ENCODE data around the gene PCBP4.

Gene PCBP4

DNA sequence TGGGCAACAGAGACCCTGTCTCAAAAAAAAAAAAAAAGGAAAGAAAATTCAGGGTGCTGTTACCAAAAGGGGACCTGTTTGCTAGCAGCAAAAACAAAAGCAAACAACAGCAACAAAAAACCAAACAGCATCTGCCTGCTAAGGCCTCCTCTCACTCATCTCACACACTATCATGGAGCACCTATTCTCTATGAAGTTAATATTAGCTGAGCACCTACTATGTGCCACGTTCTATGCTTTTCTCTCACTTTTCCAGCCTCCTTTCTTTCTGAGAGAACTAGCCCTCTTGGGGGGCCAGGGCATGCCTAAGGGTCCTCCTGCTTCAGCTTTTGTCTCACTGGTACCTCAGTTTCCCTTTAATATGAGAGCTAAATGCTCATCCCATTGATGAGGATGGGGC lies 12.5 kb downstream of the PCBP4 start:
- DNase-seq, result no peak

DNA sequence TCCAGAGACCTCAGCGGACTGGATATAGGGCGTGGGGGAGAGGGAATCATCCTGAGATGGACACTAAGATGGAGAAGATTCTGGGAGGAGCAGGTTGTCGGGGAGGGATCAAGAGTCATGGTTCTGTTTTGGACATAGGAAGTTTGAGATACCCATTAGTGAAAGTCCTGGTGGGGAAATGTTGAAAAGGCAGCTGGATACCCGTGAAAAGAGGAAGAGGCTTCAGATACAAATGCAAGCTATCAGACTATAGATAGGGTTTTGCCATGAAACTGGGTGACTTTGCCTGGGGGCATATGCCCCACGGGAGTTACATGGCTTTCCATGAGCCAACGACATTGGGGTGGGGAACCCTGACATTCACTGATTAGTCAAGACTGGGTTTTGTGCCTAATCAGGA lies 13.1 kb downstream of the PCBP4 start:
- DNase-seq, result no peak

DNA sequence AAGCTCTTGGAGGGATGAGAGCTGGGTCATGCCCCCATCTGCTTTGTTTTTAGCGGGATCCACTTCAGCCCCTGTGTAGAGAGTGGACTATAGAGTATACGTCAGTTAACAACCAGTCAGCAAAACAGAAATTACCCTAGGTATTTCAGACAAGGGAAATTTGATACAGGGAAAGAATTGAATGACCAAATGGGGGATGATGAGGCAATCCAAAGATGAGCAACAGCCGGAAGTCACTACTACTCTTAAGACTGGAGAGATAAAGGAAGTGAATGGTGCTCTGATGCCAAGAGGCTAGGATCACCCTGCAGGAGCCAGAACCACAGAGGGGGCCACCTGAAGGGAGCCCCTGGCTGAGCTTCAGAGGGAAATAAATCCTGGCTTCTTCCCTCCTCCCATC lies 13.8 kb downstream of the PCBP4 start:
- DNase-seq, result no peak

DNA sequence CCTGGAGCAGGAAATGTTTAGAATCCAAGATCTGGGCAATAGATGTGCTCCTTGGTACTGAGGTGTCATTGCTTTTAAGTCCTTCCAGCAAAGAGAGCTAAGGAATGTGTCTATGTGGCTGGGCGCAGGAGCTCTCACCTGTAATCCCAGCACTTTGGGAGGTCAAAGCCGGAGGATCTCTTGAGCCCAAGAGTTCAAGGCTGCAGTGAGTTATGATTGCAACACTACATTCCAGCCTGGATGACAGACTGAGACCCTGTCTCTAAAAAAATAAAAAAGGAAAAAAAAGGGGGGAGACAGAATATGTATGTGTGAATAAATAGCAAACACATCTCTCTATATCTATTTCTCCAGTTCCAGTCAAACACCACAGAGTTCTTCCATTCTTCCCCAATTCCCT lies 16.4 kb downstream of the PCBP4 start:
- DNase-seq, result no peak

DNA sequence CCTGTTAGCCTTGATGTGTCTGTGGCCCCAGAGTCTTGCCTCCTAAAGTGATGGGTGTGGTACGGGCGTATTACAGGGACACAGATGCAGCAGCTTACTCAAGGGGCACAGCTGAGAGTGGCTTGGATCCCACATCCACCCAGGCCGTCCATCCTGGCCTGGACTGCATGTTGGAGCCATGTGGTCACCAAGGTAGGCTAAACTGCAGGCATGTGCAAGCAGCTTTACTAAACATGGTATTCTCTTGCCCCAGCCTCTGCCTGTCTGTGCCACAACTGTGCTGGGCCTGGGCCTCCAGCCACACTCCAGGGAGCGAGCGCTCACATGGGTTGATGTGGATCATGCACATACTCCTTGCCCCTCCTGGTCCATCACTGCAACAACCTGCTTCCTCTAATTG lies 18.1 kb downstream of the PCBP4 start:
- DNase-seq, result no peak

DNA sequence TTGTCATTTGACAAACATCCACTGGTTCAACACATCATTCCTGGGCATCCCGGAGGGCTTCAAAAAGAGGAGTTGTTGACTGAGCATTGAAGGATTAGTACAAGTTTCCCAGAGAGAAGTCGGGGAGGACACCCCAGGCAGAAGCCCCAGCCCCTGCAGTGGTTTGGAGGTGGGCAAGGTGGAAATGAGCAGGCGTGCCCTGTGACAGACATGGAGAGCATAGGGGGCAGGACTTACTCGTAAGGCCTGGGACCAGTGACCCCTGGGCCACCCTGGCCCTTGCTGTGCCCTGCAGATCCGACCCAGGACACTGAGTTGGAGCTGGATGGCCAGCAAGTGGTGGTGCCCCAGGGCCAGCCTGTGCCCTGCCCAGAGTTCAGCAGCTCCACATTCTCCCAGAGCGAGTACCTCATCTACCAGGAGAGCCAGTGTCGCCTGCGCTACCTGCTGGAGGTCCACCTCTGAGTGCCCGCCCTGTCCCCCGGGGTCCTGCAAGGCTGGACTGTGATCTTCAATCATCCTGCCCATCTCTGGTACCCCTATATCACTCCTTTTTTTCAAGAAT lies 19.2 kb downstream of the PCBP4 start:
- DNase-seq, result no peak

DNA sequence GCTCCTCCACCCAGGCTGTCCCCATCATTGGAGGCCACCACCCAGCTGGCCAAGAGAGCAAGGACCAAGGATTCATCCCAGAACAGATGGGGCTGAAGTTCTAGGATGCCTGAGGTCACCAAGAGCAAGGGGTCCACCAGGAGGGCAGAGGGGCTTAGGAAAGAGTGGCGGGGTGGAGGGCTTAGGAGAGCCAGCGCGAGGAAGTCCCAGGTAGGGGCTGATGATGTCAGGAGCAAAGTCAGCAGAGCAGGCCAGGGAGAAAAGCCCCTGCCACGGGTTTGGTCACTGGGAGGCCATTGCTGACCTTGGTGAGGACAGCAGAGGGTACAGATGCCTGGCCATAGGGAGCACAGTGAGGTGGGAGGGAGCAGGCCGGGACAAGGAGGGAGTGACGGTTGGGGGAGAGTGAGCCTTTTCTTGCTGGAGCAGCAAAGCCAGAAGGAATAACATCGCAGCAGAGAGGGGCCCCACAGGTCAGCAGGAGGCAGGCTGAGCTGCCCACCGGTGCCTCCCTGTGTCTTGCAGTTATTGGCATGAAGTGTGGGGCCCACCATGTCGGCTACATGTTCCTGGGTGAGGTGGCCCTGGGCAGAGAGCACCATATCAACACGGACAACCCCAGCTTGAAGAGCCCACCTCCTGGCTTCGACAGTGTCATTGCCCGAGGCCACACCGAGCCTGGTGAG lies 19.9 kb downstream of the PCBP4 start:
- no peak for DNase-seq

DNA sequence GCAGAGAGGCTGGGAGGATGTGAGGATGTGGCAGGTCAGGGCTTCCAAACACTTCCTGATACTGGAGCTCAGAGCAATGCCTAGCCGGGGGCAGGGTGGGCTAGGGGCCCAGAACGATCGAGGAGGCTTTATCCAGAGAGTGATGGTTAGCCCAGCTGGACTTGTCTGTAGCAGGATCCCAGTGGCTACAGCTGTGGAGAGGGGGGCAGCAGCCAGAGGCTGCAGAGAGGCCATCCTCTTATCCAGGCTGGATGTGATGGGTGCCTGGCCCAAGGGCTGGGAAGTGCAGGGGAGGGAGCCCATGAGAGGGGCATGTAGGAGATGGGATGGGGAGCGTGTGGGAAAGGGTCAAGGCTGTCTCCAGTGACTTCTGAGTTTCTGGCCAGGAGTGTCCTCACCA lies 20.5 kb downstream of the PCBP4 start:
- no peak for DNase-seq

DNA sequence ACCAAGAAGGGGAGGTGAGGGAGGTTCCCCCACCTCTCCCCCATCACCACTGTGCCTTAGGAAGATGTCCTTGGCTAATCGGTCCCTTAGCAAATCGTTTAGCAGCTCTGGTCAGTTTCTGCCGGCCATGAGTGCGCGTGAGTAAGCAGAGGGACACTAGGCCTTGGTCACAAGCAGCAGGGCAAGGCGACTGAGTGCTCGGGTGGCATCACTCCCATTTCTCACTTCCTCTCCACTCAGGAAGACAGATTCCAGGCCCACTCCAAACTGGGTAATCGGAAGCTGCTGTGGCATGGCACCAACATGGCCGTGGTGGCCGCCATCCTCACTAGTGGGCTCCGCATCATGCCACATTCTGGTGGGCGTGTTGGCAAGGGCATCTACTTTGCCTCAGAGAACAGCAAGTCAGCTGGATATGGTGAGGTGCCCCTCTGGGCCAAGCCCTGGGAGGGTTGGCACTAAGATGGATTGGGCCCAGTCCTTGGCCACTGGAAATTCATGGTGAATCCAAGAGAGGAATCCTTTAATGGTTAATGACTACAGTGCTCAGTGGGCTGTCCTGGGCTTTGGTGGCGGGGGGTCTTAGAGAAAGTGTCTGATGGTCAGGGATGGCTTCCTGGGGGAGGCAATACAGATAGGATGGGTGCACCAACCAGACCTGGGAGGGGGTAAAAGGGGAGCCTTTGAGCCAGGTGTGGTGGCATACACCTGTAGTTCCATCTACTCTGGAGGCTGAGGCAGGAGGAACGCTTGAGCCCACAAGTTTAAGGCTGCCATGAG lies 21.1 kb downstream of the PCBP4 start:
- no peak for DNase-seq

DNA sequence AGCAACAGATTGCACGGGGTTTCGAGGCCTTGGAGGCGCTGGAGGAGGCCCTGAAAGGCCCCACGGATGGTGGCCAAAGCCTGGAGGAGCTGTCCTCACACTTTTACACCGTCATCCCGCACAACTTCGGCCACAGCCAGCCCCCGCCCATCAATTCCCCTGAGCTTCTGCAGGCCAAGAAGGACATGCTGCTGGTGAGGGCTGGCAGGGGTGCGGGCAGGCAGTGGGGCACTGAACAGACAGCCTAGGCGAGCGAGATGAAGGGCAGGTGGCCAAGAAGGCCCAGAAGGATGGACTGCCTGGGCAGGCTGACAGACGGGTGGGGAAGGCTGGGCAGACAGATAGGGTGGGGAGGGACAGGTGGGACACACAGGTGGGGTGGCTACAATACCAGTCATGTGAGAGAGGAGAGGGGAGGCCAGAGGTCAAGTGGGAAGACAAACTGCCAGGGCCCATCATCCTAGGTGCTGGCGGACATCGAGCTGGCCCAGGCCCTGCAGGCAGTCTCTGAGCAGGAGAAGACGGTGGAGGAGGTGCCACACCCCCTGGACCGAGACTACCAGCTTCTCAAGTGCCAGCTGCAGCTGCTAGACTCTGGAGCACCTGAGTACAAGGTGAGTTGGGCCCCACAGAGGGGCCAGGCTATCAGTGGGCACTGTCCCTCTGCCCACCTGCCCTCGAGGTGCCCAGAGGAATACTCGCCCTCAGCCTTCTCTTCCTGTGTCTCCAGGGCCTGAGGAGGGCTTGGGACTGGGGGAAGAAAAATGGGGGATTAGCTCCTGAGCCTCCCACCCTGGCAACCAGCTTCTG lies 22.0 kb downstream of the PCBP4 start:
- no peak for DNase-seq

DNA sequence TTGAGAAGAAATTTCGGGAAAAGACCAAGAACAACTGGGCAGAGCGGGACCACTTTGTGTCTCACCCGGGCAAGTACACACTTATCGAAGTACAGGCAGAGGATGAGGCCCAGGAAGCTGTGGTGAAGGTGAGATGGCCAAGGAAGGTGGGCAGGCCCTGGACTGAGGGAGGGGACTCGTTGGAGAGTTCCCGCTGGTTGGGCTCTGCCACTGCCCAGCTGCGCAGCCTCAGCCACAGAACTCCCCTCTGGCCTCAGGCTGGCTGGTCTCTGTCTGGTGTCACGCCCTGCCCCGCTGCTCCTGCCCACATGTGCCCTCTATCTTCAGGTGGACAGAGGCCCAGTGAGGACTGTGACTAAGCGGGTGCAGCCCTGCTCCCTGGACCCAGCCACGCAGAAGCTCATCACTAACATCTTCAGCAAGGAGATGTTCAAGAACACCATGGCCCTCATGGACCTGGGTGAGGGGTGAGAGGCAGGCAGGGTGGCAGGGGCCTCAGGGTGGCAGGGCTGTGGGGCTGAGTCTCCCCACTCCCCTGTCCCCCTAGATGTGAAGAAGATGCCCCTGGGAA lies 22.7 kb downstream of the PCBP4 start:
- no peak for DNase-seq

DNA sequence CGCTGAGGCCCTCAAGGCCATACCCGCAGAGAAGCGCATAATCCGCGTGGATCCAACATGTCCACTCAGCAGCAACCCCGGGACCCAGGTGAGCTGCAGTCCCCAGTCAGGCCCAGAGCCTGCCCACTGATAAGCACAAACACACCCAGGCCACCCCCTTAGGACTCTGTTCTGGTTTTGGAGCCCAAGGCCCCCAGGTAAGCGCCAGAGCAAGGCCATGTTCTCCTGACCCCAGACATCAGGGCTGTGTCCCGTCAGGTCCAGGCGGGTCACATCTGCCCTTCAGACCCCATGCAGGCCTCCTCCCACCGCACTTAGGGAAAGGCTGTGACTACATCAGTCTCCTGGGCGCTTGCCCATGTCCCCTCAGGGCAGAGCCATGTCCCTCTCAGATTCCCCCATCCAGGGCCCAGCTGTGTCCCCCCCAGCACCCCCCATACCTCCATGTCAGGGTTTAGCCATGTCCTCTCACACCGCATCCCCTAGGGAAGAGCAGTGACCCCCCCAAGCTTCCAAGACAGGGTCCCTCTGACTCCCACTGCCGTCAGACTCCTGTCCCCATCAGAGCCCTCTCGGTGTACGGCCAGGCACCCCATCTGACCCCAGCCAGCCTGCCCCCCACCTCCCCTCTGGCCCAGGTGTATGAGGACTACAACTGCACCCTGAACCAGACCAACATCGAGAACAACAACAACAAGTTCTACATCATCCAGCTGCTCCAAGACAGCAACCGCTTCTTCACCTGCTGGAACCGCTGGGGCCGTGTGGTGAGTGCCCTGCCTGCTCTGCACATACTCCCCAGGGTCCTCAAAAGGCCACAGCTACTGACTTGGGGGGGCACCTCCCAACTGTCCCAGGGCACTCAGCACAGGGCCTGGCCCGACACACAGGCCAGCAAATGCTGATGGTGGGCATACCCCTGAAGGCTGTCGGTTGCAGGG lies 23.5 kb downstream of the PCBP4 start:
- no peak for DNase-seq

DNA sequence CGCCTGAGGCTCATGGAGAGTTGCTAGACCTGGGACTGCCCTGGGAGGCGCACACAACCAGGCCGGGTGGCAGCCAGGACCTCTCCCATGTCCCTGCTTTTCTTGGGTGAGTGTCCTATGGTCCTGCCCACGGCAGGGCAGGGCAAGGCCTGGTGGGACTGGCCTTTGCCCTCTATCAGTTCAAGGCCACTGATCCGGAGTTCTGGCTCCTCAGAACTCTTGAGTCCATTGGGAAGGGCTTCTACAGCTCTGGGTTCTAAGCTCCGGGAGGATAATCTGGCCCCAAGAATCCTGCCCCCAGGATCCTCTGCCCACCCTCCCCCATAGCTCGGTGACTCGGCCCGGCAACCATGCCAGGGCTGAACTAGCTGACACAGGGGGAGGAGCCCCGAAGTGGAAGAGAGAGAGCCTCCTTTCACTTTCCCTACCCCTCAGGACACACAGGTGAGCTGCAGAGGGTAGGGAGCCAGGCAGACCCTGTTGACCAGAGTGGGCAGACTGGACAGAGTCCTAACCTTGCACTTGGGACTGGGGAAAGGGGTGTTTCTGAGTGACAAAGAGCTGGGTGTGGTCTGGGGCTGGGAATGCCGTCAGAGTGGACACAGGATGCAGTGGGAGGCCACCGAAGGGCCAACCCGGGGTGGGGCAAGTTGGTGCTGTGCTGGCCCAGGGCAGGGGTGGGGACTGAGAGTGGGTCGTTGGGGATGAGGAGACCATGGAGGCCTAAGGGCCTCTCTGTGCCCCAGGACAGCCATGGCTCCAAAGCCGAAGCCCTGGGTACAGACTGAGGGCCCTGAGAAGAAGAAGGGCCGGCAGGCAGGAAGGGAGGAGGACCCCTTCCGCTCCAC lies 24.4 kb downstream of the PCBP4 start:
- DNase-seq, result no peak

DNA sequence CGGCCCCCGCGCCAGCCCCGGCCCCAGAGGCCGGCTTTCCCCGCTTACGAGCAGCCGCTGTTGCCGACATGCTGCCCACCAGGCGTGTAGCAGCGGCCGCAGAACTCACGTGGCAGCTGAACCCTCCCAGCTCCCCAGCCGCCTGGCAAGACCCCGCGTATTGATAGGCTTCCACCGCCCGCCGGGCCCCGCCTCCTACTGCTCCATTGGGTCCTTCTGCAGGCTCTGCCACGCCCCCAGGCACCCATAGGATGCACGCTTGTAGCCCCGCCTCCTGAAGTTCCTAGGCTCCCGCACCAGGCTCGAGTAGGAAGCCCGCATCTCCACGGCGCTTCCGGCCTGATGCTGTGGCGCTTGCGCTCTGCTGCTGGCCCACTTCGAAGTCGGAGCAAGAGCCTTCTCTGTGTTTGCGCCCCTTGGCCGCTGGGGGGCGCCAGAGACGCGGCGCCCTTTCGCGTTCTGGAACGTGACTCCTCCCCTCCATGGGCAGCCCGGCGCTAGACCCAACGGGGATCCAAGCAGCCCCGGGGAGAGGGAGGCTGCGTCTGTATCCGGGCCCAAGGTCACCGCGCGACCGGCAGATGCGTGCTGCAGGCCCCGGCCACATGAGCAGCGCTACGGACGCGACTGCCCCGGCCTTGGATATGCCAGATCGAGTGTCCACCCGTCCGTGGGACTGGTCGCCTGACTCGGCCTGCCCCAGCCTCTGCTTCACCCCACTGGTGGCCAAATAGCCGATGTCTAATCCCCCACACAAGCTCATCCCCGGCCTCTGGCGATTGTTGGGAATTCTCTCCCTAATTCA lies 25.3 kb downstream of the PCBP4 start, which contains the start of the genes PARP3 and RRP9:
PARP3 (plus strand) TSS at position 566 of the 805 bp plus-strand sequence. CDS start 993 bp downstream, outside the sequence.
RRP9 (minus strand) TSS at position 107 of the 805 bp plus-strand sequence; CDS start at position 70, 37 bp downstream.
- DNase-seq, result peak; percentile 97

DNA sequence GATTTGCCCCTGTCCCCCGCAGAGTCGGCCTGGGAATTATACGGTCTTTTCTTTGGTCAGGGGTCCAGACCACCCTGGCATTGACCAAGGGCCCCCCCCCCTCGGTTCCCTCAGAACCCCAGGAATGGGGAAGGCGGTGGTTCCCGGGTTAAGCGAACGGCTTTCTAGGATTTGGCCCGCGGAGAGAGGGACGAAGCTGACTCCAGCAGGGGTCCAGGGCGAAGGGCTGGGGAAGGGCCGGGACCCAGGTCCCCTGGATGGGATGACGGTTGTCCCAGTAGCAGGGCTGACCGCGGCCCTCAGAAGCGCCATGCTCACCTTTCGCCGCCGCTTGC lies 25.8 kb downstream of the PCBP4 start:
- no peak for DNase-seq

DNA sequence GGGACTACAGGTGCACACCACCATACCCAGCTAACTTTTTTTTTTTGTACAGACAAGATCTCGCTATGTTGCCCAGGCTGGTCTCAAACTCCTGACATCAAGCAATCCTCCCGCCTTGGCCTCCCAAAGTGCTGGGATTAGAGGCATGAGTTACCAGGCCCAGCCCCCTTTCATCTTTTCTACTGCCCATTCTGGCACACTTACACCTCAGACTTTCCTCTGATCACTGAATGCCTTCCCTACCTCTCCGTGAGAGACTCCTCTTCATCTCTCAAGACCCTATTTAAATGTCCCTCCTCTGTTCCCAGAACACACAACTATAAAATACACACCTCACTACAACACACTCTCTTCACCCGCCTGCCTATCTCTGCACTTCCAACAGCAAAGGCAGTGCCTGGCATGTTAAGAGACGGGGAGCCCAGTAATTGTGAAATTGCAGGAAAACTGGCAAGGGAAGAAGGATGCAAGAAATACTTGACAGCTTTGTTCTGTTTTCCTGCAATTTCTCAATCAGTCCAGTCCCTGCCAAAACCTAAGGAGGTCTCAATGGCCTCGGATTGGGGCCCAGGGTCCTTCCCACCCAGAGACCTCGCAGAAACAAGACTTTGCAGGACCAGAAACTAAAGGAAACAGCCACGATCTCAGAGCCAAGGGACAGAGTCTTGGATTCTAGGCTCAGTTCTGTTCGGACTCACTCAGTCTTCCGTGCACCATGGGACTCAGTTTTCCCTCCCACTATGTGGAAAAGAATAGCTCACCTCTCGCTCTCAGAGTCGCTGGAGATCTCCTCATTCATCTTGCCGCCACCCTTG lies 26.4 kb downstream of the PCBP4 start:
- no peak for DNase-seq

DNA sequence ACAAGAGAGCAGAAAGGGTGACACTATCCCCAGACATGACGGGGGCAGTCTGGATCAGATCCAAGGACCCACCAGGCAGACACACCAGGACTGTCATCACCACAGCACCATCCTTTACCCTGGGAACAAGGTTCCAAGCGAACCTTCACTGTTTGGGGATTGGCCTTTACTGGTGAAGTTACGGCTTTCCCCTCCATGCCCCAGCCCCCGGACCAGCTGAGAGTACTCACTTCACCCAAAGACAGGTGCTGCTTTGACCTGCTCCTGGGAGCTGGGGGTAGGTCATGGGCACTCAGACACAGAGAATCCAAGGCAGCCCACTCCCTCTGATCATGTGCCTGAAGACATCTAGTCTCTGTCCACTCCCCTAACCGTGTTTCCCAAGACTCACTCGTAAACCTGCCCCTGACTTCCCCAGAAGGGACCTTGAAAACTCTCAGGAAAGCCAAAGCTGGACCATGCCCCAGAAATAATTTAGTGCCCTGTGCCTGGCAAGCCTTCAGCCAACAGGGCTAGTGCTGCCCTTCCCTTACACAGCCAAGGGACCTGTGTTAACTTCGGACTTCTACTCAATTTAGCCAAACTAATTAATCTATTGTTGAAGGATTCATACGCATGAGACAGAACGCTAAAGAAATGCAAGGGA lies 28.4 kb downstream of the PCBP4 start:
- no peak for DNase-seq
